GM18520 (cell line): ENCODE measurements around the gene WNT6.

Experiments
- ATAC-seq: cut with Tn5 transposase; IDR thresholded peaks from one replicate; pipeline ENCODE4 v1.9.1; 2021; ENCODE audit not compliant: unreplicated experiment

WNT6 gene

DNA sequence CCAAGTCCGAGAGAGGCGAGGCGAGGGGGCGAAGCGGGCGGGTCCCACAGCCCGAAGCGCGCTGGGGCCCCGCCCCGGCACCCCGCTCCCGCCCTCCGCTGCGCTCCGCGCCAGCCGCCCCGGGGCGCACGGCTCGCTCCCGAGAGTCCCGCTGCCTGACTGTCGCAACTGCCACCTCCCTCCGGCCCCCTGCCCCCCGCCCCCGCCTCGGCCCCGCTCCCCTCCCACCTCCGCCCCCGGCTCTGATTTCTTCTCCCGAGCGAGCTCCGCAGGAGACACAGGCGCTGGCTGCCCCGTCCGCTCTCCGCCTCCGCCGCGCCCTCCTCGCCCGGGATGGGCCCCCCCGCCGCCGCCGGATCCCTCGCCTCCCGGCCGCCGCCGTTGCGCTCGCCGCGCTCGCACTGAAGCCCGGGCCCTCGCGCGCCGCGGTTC, at the start of gene WNT6:
Gene WNT6 (plus strand): TSS at position 250 of the 432 bp plus-strand sequence. CDS start 233 bp downstream, outside the sequence.
- no peak for ATAC-seq

DNA sequence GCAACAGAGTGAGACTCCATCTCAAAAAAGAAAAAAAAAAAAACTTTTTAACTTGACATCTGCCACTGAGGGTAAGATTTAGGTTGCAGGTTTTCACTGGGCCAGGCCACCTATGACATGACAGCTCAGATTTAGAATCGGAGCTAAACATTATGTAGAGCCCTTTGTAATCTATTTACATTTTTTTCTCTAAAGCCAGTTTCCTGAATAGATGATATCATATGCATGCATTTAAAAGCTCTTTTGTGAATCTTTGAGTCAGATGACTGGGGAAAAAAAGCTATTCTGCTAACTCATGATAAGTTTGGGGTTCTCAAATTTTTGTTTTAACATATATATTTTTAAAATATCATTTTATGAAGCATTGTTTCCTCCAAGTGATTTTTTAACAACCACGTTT, 49.3 kb upstream of the WNT6 start:
- no peak for ATAC-seq

GRCh38 chr2:218811382-218811781, 48.2 kb upstream of the WNT6 start:
- ATAC-seq, result no peak

DNA sequence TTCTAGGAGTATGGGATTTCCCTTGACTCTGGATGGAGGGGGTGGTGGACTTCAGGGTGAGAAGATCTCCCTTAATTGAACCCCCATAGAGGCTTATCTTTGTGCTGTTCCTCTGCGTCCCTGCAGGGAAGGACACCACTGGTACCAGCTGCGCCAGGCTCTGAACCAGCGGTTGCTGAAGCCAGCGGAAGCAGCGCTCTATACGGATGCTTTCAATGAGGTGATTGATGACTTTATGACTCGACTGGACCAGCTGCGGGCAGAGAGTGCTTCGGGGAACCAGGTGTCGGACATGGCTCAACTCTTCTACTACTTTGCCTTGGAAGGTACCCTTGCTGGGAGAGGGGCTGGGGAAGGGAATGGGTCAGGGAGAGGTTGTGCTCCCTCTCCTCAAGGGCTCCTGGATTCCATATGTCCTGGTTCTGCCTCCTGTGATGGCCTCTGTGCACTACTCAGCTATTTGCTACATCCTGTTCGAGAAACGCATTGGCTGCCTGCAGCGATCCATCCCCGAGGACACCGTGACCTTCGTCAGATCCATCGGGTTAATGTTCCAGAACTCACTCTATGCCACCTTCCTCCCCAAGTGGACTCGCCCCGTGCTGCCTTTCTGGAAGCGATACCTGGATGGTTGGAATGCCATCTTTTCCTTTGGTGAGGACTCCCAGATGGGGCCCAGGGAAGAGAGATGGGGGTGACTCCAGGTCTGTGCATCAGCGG, 47.3 kb upstream of the WNT6 start:
- ATAC-seq, result no peak

- ATAC-seq, result no peak
These were observed 46.7 kb upstream of the WNT6 start for GRCh38 chr2:218812861-218813260.

- no peak for ATAC-seq
These were observed 45.7 kb upstream of the WNT6 start for GRCh38 chr2:218813771-218814460.

DNA sequence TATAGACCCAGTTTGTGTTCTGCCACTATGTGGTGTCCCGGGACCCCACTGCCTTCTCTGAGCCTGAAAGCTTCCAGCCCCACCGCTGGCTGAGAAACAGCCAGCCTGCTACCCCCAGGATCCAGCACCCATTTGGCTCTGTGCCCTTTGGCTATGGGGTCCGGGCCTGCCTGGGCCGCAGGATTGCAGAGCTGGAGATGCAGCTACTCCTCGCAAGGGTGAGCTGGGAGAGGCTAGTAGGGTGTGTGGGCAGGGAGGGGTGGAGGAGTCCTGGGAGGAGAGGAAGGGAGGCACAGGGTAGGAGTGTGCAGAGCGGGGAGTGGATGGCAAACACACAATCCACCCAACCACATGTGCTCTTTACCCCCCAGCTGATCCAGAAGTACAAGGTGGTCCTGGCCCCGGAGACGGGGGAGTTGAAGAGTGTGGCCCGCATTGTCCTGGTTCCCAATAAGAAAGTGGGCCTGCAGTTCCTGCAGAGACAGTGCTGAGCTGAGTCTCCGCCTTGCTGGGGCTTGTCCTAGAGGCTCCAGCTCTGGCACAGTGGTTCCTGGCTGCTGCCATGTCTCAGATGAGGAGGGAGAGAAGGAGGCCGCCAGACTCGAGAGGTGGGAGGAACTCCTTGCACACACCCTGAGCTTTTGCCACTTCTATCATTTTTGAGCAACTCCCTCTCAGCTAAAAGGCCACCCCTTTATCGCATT, 44.9 kb upstream of the WNT6 start:
- no peak for ATAC-seq

GRCh38 chr2:218815244-218815637, 44.4 kb upstream of the WNT6 start:
- no peak for ATAC-seq

DNA sequence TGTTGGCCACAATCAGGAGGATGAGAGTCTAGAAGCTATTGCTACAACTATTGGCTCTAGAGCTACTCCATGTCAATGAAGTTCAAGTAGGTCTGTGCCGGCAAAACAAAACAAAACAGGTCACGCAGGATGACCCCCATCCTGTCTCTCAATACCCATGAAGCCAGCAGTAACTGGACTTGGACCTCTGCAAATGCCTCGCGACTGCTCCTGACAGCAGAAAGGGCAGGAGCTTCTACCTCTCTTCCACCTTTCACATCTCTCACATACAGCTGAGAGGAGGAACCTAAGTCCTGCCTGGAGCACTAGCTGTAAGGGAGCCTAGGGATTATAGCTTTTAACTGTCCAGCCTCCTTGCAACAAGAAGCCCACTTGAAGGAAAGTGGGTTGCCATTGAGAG, 44.0 kb upstream of the WNT6 start:
- ATAC-seq, result no peak

- no peak for ATAC-seq
These were observed 43.0 kb upstream of the WNT6 start for GRCh38 chr2:218816561-218817011.

GRCh38 chr2:218819093-218819492, 40.5 kb upstream of the WNT6 start:
- ATAC-seq, result no peak

- no peak for ATAC-seq
These were observed 38.7 kb upstream of the WNT6 start for GRCh38 chr2:218820746-218821369.

DNA sequence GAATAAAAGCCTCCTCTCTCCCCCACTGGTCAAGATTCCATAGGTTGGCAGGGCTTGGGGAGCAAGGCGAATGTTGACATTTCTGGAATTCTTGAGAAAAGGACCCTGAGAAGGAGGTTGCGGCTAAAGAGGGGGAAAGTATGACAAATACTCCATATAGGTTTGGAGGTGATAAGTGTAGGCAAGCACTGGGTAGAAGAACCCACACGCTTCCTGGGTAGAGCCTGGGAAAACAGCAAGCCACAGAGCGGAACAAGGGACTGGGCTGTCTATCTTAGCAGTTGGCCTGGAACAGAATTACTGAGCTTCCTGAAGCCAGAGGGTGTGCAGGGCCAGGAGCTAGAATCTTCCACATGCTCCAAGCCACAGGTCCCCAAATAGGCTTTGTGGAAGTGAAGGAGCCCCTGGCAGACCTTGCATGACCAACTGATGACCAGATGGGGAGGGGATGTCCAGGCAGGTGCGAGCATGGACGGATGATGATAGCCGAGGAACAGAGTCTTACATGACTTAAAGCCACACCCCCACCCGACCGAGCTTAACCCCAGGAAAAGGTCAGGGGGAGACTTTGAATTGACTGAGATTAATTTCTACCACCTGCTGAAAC, 37.9 kb upstream of the WNT6 start:
- ATAC-seq, result no peak

GRCh38 chr2:218822622-218823021, 37.0 kb upstream of the WNT6 start:
- ATAC-seq, result no peak

DNA sequence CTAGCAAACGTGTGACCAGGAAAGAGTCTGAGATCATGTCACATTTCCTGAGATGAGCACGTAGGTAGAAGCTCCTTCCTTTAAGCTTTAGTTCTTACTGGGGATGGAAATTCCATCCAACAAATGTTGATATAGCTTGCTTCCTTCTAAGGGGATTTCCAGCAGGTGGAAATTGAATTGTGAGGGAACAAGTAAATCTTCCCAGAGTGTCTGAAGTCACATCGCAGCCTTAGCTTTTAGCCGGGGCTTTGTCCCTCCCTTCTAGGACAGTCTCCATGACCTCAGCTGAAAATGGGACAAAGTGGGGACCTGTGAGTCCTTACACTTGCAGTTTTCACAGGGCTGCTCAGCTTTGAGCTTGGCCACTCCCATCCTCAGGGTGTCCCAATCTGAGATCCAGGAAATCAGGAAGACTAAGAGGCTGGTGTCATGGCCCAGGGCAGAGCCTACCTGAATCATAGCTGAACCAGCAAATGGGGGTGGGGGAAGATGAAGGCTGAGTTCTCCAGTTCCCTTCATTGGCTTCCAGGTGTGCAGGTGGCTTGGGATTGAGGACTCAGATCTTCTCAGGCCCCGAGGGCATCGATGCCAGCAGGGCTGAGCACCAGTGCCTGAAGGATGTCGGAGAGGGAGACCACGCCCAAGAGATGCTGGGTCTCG, 36.3 kb upstream of the WNT6 start:
- no peak for ATAC-seq

DNA sequence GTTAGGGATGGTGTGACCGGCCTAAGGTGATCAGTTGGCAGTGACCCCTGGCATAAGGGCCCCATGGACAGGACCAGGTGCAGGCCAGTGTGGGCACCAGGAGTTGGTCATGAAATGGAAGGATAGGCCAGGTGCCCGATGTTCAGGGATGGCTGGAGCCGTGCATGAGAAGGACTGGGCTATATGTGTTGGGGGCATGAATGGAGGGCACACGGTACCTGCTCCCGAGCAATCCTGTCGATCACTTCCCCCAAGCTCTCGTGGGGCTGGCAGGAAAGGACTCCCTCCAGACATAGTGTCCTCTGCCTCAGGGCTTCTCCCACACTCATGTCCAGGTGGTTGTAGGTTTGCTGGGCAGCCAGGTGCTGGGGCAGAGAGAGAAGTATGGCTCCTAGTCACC, 35.6 kb upstream of the WNT6 start:
- ATAC-seq, result no peak

DNA sequence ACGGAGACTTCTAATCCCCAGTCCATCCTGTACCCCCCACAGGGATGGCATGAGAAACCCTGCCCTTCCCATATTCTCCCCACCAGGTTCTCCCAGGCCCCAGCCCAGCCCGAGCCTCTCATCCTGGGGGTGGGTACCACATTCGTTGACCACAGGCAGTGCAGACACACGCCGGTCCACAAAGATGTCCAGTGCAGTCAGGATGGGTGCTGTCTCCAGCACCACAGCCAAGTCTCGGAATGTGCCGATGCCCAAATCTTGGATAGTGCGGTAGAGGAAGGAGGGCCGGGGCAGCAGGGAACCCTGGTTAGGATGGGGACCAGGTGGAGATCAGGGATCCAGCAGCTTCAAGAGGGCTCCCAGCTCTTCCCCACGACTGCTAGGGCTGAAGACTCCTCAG, 32.8 kb upstream of the WNT6 start:
- no peak for ATAC-seq

DNA sequence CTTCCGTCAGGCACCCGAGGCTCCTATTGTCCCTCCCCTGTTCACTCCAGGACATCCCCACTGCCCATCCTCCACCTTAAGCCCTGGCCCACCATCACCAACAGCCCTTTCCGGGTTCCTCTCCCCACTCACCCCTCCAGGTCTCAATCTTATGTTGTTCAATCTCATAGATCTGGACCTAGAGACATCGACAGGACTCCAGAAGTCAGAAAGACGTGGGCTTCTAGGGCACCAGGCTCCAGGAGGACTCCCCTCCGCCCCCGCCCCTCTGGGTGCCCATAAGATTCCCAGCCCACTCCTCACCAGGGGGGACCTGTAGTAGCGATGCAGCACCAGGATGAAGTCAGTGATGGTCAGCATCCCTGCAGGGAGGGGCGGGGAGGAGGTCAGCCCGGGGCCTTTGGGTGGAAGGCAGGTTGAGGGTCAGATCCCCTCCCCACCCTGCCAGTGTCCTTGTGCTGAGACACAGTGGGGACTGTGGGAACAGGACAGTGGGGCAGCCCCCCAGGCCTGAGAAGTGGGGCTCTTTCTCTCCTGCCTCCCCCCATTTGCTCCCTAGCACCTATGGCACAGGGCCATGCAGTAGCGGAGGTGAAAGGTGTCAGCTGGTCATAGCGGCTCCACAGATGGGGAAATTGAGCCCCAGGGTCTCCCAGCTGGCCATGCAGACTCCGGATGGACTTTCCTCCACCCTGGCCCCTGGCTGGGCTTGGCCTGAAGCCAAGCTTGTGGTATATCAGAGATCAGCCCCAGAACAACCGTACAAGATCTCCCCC, 31.7 kb upstream of the WNT6 start:
- no peak for ATAC-seq

GRCh38 chr2:218828477-218828778, 31.2 kb upstream of the WNT6 start:
- no peak for ATAC-seq

GRCh38 chr2:218829868-218830451, 29.6 kb upstream of the WNT6 start:
- no peak for ATAC-seq
